ENCODE data around the gene NDUFA11.

NDUFA11 gene

DNA sequence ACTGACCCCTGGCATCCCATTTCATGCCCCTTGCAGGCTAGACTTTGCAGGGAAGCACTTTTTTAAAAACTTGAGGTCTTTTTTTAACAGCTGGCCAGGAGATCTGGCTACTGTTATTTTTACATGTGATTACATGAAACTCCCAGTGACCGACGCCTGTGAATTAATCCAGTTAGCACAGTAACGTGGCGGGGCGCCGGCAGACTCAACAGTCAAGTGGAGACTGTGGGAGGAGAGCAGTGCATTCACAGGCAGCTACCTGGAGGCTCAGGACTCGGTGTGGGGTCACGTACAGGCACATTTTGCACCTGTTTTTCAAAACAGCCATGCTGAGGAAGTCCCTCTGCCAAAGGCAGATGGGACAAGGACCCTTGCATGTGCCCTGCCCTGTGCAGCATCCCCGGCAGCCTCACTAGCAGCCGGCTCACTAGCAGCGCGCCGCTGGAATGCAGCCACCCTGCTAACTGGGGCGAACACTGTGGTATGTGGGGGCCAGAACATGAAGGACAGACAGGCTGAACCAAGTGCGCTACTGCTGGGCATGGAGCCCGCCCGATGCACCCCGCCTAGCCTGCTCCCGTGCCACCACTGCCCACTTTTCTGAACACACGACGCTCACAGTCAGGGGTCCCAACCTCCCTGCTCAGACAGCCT is 29.1 kb upstream of the NDUFA11 start:
- no peak for DNase-seq (ENCODE audit: low read depth)

DNA sequence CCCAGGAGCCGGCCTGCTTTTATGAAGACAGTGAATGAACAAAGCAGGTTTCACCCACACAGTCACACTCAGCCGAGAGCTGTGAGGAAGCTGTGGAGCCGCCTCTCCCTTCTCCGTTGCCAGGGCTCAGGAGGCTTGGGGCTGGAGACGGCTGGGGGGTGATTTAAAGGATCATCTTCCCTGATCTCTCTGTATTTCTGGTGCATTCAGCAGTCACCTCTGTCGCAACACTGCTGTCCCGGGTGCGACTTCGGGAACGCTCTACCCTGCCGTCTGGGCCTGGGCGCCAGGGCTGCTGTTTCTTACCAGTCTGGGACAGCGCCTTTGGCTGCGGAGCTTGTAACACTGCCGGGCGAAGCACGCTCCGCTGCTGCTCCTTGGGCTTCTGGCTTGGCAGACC is 28.6 kb upstream of the NDUFA11 start:
- no peak for DNase-seq (ENCODE audit: low read depth)

DNA sequence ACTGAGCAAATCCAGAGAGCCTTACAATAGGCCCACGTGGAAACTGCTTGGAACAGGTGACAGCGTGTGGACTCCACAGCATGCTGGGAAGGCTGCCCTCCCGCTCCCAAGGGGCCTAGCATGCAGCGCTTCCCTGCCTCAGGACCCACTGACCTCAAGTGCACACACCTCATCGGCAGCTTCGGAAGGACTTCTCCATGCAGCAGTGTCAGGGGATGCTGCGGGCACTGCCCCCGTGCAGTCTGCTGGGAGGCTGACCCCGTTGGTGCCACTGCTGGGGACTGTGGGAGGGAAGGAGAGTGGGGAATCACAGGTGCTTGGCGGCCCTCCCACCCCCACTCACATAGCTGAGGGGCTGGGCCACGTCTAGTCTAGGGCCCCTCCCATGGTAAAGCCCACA is 27.7 kb upstream of the NDUFA11 start:
- DNase-seq (ENCODE audit: low read depth) = no peak

DNA sequence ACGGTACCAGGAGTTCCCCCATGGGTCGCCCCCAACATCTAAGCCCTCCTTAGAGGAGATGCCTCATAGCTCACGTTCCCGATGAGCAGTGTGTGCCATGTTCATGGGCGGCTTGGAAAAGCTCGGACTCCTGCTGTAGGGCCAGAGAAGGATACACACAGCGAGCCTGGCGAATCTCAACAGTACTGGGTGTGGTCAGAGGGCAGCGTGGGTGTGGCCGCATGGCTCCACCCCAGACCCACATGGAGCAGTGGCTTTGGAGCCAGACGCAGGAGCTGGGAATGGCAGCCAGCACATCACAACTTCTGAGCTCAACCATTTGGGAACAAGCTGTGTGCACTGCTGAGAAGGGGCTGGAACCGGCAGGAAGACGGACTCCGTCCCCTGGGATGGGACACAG is 26.0 kb upstream of the NDUFA11 start:
- no peak for DNase-seq (ENCODE audit: low read depth)

DNA sequence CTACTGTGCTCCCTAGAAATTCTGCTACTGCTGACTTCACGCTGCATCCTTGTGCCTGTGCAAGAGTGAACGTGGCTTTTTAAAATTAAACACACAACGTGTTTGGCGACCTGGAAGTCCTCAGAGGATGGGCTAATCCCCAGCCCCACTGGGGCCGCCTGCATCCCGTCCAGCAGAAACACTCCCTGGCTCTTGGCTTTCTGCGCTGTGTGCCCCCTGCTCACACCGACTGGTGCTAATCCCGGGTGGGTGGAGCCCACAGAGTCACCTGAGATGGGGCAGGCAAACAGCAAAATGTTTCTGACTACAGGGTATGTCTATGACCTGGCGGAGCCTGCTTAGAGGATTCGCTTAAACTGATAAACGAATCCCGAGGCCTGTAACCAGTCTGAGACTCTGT is 25.6 kb upstream of the NDUFA11 start:
- DNase-seq (ENCODE audit: low read depth) = no peak

DNA sequence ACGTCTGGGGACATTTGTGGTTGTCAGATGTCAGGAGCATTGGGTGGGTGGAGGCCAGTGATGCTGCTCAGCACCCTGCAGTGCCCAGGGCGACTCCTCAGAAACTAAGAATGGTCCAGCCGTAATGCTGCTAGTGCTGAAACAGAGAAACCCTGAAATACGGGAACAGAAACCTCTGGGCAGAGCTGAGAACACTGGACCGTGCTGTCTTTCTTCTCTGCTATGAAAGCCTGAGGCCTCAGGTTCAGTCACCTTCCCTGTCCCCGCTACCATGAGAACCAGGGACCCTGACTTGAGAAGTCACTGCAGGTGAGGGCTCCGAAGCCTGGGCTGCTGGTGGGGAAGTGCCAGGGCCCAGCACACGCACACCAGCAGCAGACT is 23.8 kb upstream of the NDUFA11 start:
- no peak for DNase-seq (ENCODE audit: low read depth)

DNA sequence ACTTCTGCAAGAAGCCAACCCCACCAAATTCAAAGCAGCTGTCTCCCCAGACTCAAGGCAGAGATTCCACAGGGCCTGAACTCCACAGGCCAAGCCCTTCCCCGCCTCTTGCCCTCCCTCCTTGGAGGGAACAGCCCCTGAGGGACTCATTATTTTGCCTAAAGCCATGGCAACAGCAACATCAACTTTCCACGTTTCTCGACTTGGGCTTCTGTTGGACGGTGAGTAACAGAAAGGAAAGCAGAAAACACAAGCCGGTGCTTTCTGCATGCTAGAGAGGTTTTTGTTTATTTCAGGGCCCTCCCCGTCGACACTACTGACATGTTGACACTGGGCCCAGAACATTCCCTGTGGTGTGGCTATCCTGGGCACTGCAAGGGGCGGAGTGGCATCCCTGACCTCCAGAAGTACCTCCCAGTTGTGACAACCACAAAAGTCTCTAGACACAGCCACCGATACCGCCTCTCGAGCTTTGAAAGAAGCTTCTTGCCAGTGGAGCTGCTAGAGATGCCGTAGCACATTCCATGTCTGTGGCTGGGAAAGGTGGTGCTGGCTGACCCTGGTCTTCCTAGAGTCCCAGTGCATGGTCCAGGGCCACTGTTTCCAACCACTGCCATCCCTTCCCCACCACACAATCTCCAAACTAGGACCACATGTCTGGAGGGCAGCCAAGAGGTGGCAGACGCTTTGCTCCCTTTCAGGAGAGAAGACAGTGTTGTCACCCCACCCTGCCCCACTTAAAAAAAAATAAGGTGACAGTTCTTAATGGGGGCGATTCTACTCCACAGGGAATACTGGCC is 23.3 kb upstream of the NDUFA11 start:
- no peak for DNase-seq (ENCODE audit: low read depth)

DNA sequence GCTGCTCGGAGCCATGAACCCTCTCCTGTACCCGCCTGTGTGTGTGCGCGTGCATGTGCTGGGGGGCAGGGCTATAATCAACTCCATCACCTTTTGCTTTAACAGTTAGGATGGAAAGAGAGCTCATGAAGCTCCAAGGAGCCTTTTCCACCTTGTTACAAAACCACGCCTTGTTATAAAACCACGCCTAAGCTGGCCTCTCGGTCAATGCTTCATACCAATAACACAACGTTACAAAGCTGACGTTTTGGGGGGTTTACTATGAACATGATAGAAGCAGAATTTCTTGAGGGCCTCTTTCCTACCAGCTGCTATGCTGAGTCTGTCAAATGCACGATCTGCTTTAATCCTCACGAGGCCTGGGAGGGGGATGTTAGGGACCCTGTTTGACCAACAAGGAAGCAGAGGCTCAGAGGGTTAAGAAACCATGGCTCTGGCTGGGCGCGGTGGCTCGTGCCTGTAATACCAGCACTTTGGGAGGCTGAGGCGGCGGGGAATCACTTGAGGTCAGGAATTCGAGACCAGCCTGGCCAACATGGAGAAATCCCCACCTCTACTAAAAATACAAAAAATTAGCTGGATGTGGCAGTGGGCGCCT is 22.3 kb upstream of the NDUFA11 start:
- no peak for DNase-seq (ENCODE audit: low read depth)

DNA sequence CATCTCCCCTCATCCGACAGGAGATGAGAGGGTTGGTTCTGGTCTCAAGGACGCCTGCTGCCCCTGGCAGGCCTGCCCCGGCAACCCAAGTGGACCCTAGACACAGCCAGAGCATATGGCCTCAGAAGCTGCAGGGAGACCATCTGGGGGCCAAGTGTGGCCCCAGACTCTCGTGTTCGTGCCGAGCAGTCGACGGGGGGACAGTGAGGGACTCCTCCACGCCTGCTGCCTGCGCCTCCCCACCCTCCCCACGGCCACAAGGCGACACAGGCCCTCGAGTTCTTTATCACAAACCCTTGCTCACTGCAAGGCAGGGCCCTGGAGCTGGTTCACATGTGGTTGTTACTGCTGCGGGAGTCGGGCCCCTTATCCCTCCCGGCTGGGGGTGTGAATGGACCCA is 19.8 kb upstream of the NDUFA11 start:
- DNase-seq (ENCODE audit: low read depth) = no peak

DNA sequence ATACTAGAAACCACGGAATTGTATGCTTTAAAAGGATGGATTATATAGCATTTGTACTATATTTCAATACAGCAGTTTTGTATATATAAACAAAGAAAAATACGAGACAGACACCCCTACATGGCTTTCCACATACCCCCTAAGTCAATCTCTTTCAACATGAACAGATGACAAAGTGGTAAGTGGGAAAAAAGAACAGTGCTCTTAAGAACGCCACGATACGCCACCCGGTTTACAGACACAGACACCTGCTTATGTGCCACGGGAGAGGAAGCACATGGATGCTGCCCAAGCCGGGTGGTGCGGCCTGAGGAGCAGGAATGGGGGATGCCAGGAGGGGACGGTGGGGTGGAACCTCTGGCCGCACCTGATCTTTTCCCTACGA is 18.6 kb upstream of the NDUFA11 start:
- DNase-seq (ENCODE audit: low read depth) = no peak

DNA sequence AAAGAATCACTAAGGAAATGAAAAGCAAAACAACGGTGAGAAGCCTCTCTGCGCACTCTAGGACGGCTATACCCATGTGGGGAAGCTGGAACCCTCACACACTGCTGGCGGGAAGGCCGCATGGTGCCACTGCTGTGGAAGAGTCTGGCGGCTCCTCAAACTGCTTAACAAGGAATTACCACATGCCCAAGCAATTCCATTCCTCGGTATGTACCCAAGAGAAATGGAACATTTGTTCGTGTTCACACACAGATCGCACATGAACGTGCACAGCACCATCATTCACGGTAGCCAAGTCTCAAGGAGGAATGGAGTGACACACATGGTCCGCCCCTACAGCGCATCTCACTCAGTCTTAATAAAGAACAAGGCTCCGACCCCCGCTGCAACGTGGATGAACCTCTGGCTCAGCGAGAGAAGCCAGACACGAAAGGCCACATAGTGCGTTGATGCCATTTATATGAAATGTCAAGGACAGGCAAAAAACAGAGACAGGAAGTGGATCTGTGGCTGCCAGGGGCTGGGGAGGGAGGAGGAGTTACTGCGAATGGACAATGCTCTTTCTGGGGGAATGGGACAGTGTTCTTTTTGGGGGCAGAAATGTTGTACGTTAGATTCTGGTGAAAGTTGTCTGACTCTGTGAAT is 18.0 kb upstream of the NDUFA11 start:
- no peak for DNase-seq (ENCODE audit: low read depth)

DNA sequence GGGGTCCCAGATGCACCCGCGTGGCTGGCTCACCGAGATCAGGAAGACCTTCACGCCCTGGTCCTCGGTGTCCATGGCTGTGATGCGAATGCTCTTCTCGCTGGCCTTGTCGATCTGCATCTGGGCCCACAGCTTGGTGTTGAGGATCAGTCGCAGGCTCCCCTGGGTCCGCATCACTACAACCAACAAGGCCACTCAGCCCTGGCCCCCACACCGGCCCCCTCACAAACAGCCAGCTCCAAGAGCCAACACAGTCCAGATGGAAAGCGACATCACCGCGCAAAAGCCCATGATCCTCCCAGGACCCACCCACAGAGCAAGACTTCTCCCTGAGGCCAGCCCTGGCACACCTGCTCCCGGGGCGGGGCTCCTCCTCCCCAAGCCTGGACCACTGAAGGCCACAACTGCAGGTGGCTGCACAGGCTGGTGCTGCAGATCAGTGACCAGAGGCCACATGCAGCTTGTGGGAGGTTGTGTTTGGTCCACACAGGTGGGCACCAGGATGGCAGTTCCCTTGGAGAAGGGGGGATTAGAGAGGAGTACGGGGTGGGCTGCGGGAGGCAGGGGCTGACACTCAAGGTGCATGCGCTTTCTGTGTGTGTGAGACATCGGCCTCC is 15.0 kb upstream of the NDUFA11 start:
- no peak for DNase-seq (ENCODE audit: low read depth)

DNA sequence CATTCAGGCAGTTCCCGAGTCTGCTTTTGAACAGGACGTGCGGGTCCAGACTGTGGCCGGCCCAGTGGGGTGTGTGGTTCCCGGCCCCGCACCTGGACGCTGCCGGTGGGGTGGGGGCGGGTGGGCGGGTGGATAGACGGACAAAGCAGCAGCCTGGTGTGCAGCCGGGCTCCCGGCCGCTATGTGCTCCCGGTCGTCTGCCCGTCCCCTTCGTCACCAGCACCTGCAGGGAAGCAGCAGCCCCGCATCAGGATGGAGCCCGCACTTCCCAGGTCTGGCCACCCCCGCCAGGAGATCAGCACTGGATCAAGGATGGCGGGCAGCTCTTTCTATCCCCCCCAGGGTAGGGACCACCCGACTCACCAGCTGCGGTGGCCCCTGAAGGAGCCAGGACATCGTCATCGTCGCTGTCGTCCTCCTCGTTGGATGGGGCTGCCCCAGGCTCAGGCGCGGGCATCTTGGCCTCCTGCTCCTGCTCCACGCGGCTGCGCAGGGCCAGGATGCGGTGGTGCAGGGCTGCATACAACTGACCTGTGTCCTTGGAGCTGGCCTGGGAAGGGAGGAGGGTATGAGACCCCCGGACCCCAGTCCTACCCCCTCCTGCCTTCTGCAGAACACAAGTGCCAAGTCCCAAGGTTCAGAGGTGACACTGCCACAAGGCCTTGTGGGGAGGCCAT is 14.0 kb upstream of the NDUFA11 start:
- DNase-seq (ENCODE audit: low read depth) = no peak

DNA sequence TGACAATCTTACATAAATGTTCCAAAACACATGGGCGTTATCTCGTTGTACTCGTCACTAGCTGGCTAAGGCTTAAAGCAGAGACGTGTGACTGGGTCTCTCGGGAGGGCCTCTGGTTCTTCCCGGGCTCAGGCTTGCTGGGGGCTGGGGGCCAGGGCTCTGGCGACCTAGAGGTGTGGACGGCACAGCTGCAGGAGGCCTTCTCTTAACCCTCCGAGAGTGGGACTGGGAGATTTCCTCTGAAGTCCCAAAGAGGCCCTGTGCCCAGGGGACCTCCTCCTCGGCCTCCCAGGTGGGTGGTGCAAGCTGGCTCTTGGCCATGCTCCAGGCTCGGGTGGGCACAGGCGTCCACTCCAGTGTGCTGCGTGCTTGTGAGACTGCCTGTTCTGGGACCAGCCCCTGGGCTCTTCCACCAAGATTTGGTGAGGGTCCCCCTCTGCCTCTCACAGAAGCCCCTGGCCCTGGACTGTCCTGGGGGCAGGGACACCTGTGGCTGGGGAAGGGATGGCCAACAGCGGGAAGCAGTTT is 12.7 kb upstream of the NDUFA11 start:
- no peak for DNase-seq (ENCODE audit: low read depth)

DNA sequence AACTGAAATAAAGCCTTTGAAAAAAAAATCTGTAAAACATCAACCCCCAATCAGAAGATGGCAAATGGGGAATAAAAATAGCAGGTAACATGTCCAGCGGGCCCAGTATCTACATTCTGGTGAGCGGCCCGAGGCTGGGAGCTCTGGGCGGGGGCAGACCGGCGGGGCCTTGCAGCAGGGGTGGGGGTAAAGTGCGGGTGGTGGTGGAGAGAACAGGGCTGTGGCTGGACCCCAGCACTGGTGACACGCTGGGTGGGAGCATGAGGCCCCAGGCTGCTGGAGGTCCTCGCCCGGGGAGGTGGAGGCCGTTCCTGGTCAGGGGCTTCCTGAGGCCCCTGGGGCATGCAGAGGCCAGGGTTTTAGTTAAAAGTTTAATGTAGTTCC is 12.2 kb upstream of the NDUFA11 start:
- no peak for DNase-seq (ENCODE audit: low read depth)

DNA sequence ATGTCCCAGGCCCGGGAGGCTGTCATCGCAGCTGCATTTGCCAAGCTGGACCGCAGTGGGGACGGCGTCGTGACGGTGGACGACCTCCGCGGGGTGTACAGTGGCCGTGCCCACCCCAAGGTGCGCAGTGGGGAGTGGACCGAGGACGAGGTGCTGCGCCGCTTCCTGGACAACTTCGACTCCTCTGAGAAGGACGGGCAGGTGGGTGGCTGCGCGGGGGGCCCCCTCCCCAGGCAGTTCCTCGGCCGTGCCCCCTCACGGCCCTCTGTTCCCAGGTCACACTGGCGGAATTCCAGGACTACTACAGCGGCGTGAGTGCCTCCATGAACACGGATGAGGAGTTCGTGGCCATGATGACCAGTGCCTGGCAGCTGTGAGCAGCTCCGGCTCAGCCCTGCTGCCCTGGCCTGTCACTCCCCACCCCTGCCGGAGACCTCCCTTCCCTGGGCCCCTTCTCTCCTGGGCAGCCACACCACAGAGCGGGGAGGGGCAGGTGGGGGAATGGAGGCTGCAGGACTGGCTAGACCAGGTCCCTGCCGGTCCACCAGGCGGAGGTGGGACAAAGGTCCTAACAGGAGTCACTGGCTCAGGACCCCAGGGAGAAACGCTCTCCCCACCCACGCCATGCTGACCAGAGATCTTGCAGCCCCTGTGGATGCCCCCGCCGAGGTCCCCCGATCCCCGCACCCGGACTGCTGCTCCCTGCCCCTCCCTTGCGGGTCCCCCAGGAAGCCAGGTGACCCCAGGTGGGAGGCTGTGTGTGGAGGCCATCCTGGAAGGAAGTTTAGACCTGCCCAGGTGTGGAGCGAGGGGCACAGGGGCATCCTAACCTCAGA is 11.6 kb upstream of the NDUFA11 start:
- no peak for DNase-seq (ENCODE audit: low read depth)

DNA sequence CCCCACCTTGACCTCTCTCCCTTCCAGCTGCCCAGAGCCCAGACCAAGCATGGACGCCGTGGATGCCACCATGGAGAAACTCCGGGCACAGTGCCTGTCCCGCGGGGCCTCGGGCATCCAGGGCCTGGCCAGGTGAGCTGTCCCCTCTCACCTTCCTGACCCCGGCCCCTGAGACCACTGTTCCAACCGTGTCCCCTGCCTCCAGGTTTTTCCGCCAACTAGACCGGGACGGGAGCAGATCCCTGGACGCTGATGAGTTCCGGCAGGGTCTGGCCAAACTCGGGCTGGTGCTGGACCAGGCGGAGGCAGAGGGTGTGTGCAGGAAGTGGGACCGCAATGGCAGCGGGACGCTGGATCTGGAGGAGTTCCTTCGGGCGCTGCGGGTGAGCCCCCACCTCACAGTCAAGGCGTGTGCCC is 10.8 kb upstream of the NDUFA11 start:
- no peak for DNase-seq (ENCODE audit: low read depth)

DNA sequence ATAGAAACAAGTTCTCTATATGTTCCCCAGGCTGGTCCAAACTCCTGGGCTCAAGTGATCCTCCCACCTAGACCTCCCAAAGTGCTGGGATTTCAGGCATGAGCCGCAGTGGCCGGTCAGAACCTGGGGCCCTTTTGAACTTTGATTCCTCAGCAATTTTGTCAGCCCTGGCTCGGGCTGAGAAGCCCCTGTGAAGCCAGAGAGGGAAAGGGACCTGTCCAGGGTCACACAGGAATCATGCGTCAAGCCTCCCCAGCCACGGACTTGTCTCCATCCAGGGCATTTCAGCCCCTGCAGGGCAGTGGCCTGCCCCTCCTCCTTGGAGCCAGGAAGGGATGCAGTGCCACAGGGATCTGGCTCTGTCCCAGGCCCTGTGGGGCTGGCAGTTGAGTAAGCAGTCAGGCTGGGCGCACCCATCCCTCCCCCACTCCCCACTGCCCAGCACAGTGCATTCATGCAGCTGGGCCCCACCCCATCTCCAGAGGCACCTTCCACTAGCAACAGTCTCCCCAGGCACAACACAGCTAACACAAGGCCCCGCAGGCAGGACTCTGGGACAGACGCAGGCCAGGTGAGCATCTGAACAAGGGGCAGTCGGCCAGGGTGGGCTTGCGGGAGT is 10.3 kb upstream of the NDUFA11 start, which contains the start of gene CAPS:
Gene CAPS (plus strand): TSS at position 516 of the 619 bp plus-strand sequence. CDS start 153 bp downstream, outside the sequence.
- no peak for DNase-seq (ENCODE audit: low read depth)

DNA sequence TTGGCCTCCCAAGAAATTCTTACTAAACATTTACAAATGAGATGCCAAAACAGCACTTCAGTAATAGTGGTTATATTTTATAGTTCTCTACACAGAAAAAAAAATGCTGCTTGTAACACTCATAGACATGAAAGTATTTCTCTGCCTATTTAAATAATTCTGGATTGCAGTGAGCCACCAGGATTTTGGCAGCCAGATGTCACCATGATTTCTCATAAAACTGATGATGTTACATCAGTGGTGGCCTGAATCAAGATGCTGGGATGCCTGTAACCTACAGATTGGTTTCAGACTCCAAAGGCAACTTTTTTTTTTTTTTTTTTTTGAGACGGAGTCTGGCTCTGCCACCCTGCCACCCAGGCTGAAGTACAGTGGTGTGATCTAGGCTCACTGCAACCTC is 7.8 kb upstream of the NDUFA11 start:
- no peak for DNase-seq (ENCODE audit: low read depth)

DNA sequence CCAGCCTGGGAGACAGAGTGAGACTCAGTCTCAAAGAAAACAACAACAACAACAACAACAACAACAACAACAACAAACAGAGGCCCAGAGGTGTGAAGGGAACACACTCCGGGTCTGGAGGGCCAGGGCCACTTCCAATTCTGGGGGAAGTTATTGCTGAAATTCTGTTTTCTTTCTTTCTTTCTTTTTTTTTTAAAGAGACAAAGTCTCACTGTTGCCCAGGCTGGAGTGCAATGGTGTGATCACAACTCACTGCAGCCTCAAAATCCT is 7.0 kb upstream of the NDUFA11 start:
- DNase-seq (ENCODE audit: low read depth) = no peak
